OCI-M2 (cell line): ENCODE results near the gene TULP1.
"Not testable (repeated sequence)": the region's sequence is repeated elsewhere in the genome, so short reads cannot be mapped to it uniquely, and the experiment has no call there.

Source experiments
- DNase-seq: peaks from one replicate; lab custom pipeline; 2025; ENCODE audit not compliant: unreplicated experiment; lab: John Stamatoyannopoulos, UW

The TULP1 gene

DNA sequence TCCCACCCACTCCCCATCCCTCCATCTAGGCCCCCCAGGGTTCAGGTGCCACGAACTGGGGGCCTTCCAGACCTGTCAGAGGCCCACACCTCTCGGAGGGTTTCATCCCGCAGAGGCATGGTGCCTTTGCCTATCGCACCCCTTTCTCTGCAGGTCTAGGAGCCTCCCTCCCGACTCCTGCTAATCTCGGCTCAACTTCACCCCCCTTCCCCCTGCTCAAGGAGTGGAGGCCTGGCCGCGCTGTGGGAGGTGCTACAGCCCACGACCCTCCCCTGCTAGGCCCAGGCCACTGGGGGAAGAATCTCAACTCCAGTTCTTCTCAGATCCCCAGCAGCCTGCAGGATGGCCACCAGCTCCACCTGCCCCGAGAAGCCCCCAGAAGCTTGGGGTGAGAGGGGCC, at the start of gene TULP1:
TULP1 (minus strand) TSS at position 157 of the 400 bp plus-strand sequence; CDS start at position 119, 38 bp downstream.
- DNase-seq, result no peak

DNA sequence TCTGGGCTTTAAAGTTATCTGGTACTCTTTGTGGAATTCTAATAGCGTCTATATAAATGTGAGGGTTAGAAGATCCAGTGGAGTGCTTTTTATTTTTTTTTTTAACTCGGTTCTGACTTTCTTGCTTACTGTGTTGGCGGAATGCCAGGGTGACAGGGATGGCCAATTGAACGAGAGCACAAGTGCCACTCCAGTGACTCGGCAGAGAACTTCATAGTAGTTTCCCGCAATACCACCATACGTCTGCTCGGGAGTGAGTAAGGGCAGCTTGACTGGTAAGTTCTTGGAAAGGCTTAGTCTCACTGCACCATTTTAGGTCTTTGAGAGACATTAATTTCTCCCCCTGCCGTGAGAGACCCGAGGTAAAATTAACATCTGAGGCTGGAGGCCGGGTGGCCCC, 49.4 kb upstream of the TULP1 start:
- no peak for DNase-seq

DNA sequence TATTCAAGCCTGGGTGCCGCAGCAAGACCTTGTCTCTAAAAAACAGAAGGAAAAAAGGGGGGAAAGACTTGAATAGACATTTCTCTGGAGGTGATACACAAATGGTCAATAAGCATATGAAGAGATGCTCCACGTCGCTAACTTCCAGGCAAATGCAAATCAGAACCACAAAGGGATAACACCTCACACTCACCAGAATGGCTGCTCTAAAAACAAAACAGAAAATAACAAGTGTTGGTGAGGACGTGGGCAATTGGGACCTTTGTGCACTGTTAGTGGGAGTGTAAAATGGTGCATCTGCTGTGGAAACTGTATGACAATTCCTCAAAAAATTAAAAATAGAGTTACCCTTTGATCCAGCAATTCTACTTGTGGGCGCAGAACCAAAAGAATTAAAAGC, 48.4 kb upstream of the TULP1 start:
- DNase-seq, result no peak

DNA sequence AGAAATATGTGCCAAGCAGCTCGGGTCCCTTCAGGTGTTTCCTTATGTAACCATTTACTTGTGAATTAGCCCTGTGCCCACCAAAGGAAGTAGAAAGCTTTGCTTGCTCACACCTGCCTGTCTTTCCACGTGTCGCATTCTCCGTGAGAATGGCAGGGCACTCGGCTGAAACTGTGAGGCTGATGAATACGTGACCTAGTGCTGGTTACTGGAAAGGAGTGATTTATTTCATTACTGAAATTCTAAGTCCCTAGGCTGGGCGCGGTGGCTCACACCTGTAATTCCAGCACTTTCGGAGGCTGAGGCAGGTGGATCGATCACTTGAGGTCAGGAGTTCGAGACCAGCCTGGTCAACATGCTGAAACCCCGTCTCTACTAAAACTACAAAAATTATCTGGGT, 45.9 kb upstream of the TULP1 start:
- no peak for DNase-seq

DNA sequence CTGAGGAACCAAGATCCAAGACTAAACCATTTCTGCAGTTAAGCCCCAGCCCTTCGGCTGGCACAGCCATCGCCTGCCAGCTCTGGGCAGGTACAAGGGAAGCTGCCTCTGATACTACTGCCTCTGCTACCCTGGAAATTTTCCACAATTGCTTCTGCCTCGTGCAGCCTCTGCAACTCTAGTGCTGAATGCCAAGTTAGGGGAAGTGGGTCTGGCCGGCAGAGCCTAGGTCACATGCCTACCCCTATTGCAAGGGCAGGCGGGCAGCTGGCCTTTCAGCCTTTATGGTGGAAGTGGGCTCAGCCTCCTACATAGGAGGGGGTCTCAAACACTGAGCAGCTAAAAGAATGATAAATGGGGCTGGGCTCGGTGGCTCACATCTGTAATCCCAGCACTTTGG, 44.5 kb upstream of the TULP1 start:
- no peak for DNase-seq

DNA sequence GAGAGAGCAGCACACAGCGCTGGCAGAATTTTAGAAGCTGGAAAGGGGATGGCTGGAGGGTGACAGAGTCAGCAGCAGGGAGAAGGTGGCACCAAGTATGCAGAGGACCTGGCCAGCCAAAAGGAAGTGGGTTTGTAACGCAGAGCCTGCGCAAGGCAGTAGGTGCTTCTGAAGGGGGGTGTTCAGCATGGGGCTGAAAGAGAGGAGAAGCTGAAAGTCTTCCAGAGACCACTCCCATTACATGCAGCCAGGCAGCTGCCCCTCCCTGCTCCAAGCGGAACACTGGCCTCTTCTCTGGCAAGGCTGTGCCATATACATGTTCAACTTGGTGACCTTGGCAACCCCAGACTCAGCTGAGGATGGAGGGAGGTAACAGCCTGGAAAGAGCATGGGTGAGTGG, 42.1 kb upstream of the TULP1 start:
- DNase-seq, result no peak

DNA sequence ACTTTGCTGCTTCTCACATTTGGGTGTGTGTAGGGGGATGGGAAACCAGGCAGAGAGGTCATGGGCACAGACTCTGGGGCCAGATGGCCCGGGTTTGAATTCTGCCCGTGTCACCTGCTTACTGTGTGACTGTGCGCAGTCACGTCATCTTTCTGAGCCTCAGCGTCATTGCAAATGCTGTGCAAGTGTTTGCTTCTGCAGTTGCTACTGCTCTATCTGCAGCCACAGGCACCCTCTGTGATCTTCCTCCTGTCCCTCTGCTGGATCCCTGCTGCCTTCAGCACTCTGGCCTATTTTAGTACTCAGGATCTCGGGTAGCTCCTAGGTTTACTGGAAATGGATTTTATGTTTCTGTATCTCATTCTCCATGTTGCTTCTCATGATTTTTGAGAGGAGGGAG, 40.6 kb upstream of the TULP1 start:
- DNase-seq, result no peak

DNA sequence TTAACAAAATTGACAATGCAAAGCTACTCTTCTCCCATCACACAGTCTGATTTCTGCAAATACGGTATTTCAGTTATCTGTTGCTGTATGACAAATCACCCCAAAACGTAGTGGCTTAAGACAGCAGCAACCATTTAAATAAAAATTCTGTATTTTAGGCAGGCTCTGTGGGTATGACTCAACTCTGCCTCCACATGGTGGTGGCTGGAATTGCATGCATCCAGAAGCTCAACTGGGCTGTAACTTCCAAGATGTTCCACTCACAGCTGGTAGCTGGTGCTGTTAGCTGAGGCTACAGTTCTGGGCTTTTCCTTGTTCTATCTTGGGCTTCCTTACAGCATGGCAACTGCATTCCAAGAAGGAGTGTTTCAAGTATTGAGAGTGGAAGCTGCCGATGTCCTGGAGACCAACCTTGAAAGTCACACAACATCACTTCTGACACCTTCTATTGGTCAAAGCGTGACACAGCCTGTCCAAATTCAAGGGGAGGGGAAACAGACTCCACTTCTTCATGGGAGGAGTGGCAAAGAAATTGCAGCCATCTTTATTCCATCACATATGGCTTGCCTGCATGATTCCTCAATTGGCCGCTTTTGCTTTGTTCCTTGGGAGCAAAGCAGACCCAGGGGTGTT, 39.7 kb upstream of the TULP1 start:
- no peak for DNase-seq

DNA sequence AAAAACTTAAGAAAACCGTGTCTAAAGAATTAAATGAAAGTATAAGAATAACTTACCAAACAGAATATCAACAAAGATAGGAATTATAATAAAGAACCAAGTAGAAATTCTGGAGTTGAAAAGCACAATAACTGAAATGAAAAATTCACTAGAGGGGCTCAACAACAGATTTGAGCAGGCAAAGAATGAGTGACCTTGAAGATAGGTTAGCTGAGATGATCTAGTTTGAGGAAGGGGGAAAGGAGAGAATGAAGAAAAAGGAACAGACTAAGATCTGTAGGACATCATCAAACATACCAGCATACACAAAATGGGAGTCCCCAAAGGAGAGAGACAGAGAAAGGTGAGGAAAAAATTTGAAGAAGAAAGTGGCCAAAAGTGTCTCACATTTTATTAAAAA, 37.7 kb upstream of the TULP1 start:
- DNase-seq, result no peak

DNA sequence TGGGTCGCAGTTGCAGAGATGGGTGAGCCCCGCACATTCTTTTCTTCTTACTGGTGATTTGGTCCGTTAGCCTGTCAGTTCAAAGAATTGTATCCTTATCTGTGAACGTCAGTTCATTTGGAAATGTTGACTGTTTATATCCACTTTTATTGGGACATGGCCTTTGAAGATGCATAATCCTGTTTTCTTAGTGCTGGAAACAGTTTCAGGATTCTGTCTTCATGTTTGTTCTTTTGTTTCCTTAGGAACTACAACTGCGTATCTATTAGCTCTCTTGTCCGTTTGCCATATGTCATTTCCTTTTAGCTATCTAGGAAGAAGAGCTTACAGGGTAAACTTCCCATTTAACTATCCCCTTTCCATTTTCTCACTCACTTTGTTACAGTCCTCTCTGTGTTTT, 35.0 kb upstream of the TULP1 start:
- DNase-seq, result no peak

DNA sequence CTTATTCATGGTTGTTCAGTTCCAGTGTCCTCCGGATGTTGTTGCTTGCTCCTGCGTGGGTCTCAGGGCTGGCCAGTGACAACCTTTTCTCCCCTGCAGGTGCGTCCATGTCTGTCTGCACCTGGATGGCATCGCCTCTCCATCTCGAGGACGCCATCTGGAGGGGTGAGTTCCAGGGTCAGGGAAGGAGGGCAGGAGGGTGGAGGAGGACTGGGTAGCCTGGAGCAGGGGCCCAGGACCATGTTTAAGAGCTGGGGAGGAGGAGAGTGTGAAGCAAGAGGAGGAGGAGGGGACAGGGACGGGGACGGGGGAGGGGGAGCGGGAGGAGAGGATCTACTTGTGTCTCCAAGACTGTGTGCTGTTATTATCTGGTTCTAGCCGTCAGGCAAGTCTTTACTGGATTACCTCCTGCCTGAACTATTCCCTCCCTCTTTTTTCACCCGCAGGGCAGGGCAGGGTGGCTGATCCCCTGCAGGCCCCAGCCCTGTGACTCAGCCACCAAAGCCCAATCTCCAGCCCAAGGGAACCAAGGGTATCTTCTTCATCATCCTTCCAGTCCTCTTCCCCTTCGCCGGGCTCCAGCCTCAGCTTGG, 32.2 kb upstream of the TULP1 start:
- no peak for DNase-seq

DNA sequence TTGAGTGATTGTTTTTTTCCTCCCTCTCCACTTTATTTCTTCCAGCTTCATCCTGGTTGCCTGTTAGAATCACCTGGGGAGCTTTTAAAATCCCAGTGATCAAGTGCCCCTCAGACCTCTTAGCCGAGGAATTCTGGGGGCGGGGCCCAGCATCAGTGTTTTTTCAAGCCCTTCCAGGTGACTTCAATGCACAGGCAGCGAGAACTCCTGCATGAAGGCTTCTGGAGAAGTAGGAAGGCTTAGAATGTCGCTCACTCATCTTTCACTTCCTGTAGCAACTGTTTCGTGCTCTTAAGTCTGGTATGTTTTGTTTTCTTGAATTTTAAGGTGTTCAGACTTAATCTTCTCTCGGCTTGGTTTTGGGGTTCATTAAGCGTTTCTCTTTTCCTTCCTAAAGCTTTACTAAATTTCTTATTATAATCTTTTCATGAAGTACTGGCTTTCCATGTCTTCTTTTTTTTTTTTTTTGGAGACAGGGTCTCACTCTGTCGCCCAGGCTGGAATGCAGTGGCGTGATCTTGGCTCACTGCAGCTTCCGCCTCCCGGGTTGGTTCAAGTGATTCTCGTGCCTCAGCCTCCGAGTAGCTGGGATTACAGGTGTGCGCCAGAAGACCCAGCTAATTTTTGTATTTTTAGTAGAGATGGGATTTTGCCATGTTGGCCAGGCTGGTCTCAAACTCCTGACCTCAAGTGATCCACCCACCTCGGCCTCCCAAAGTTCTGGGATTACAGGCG, 30.9 kb upstream of the TULP1 start:
- DNase-seq, result no peak

DNA sequence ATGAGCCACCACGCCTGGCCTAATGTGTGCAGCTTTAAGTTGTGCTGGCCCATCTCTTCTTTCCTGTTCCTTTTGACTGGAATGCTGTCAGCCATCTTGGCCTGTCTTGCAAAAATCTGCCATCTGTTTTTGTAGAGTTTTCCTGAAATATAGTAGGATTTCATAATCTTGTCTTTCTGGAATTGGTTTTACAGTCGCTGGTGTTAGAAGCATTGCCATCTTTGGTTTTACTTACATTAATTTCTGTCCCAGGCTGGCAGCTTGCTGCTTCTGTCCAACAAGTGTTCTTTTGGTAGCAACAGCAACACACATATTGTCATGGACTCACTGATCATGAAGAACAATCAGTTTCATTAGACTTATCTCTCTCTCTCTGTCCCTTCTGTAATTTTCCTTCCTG, 29.1 kb upstream of the TULP1 start:
- DNase-seq, result no peak

DNA sequence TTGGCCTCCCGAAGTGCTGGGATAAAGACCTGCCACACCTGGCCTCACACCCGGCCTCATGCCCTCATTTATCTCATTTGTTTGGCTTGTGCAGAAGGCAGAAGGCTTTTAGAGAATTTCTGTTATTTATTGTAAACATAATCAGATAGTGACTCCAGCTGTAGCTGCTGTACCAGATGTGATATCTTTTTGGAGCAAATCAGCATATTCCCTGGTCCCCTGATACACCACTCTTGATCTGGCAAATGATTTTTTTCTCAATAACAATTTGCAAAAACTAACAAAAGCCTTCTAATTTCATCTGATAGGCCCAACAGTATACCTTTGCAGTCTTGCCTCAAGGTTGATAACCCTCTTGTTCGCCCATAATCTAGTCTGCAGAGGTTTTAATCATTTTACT, 26.5 kb upstream of the TULP1 start:
- DNase-seq, result no peak

DNA sequence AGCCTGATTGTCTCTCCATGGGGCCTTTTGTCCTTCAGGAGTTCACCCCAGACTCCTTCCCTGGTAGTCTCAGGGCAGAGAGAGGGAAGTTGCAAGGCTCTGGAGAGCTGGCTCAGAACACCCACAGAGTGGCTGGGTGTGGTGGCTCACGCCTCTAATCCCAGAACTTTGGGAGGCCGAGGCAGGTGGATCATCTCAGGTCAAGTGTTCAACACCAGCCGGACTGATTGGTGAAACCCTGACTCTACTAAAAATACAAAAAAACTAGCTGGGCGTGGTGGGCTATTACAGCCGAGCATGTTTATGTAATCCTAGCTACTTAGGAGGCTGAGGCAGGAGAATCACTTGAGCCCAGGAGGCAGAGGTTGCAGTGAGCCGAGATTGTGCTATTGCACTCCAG, 23.2 kb upstream of the TULP1 start:
- not testable (repeated sequence) for DNase-seq

DNA sequence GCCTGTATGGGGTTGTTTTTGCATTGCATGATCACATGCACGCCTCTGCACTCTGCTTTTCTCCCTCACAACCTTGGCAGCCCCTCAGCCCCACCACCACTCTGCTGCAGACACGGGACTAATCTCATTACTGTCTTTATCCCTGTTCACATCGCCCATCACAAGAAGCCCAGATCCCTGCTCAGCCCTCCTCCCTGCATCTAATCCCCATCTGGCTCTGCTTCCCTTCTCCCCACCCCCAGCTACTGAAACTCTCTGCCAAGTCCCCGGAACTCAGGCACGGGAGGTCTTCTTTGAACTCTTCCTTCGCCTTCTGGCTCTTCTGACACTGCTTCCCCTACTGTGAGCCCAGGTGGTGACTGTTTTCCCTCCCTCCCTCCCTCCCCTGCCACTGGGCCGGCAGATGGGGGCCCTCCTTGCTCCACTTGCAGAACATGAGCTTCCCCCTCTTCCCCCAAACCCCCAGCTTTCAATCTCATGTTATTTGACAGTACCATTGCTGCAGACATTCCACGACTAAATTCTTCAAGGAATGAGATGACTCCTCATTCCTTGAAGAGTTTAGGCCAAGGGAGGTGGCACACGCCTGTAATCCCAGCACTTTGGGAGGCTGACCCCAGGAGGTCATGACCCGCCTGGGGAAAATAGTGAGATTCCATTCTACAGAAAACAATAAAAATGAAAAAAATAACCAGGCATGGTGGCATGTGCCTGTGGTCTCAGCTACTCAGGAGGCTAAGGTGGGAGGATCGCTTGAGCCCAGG, 21.9 kb upstream of the TULP1 start:
- no peak for DNase-seq

DNA sequence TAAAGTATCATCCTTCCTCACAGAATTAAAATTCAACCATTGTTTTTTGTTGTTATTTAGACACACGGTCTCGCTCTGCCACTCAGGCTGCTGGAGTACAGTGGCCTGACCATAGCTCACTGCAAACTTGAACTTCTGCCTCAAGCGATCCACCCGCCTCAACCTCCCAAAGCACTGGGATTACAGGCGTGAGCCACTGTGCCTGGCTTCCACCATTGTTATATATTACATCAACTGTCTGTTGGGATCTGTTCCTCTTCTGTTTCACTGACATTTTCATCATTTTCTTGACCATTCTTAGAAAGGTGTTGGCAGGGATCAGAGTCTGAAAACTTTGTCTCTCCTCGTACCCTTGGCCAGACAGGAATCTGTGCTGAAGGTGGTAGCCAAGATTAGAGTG, 21.3 kb upstream of the TULP1 start:
- no peak for DNase-seq

DNA sequence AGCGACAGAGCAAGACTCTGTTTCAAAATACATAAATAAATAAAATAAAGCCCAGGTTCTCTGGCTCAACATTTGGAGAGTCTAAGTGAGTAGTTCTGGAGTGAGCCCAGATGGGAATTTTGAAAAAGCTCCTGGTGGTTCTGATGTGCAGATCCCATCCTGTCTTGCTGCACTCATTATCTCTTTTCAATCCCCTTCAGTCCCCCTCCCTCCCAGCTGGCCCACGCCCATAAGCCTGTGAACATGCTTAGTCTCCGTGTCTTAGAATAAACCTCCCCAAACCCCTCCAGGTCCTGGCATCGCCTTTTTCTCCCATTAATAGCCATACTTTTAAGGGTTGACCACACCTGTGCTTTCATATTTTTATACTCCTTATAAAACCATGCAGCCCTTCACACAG, 19.4 kb upstream of the TULP1 start:
- no peak for DNase-seq

DNA sequence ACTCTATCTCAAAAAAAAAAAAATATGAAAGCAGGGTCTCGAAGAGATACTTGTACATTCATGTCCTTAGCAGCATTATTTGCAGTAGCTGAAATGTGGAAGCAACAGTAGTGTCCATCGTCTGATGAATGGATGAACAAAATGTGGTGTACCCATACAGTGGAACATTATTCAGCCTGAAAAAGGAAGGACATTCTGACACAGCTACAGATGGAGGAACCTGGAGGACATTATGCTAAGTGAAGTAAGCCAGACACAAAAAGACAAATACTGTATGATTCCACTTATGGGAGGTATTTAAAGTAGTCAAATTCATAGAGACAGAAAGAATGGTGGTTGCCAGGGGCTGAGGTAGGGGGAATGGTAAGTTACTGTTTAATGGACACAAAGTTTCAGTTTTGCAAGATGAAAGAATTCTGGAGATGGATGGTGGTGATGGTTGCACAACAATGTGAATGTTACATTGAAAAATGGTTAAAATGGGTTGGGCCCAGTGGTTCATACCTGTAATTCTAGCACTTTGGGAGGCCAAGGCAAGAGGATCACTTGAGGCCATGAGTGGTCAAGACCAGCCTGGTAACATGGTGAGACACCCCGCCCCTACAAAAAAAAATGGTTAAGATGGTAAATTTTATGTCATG, 11.8 kb upstream of the TULP1 start:
- DNase-seq, result no peak

DNA sequence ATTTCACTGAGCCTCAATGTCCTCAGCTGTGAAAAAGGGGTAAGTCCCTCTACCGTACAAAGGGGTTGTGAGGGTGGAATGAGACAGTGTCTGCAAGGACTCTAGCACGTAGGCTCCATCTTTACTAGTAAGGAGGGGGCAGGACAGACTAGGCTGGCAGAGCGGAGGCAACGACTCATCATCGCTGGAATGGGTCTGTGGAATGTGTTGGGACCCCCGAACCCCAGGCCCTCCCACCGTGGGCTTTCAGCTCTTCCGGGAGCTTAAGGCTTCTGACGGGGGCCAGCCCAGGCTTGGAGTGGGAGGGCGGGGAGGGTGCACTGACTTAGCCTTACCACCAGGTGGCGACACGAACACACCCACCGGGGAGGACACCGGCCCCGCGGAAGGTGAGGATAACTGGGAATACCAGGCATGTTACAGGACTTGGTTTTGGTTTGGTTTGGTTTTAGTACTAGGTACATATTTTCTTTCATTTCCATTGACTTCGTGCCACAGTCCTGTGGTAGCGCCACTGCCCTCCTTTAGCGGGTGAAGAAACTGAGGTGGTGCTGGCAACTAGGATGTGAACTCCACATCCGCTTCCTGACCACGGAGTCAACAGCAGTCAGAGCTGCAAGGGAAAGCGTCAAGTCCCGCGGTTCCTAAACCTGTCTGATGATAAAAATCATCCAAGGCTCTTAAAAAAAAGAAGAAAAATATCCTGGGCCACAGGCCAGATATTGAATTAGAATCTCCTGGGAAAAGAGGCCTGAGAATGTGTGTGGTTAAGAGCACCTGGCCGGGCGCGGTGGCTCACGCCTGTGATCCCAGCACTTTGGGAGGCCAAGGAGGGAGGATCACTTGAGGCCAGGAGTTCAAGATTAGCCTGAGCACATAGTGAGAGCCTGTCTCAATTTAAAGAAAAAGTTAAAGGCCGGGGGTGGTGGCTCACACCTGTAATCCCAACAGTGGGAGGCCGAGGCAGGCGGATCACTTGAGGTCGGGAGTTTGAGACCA, 10.3 kb upstream of the TULP1 start:
- no peak for DNase-seq
